Coronary artery (tissue), 2 donors: ENCODE data around the gene ZNF24.

Source experiments
- DNase-seq: peaks from one replicate; pipeline ENCODE4 v3.0.0-alpha.2; 2017; ENCODE audit warnings: low spot score
- H3K27ac ChIP-seq, 2 donors: fragments of 200-600 bp; sonication (generic); one replicate each; pipeline ENCODE4 v1.5.1; 2016 to 2019
- H3K4me3 ChIP-seq: fragments of 200-600 bp; sonication (generic); 2 replicates; pipeline ENCODE4 v1.5.1; 2016; ENCODE audit warnings: mild to moderate bottlenecking, moderate library complexity
- CTCF ChIP-seq: fragments of 200-600 bp; sonication (generic); IDR thresholded peaks from one replicate; pipeline ENCODE4 v1.5.1; 2019; ENCODE audit warnings: antibody characterized with exemption

Gene ZNF24

GRCh38 chr18:35386600-35387100, 42.4 kb upstream of the ZNF24 start:
- TF ChIP-seq CTCF = peak; percentile 82
- DNase-seq = no peak
- Histone ChIP-seq H3K27ac (no peak overlapping the region), H3K4me3 (no peak overlapping the region)

- TF ChIP-seq CTCF = no peak
- no peak overlapping the region for H3K4me3 ChIP-seq
- no peak for DNase-seq
- H3K27ac ChIP-seq = no peak overlapping the region
These were observed 38.9 kb upstream of the ZNF24 start for GRCh38 chr18:35383136-35383535.

- no peak overlapping the region for H3K27ac ChIP-seq
- H3K4me3 ChIP-seq = no peak overlapping the region
- no peak for DNase-seq
- no peak for TF ChIP-seq CTCF
These were observed 35.2 kb upstream of the ZNF24 start for GRCh38 chr18:35379421-35379820.

- DNase-seq = no peak
- H3K4me3 ChIP-seq = no peak overlapping the region
- TF ChIP-seq CTCF = no peak
- no peak overlapping the region for H3K27ac ChIP-seq
These were observed 34.3 kb upstream of the ZNF24 start for GRCh38 chr18:35378574-35378896.

- Histone ChIP-seq H3K27ac (no peak overlapping the region), H3K4me3 (peak overlapping the region; percentile 86)
- DNase-seq = no peak
- no peak for TF ChIP-seq CTCF
These were observed 33.8 kb upstream of the ZNF24 start for GRCh38 chr18:35377875-35378573.

- no peak for TF ChIP-seq CTCF
- DNase-seq = peak; percentile 91
- Histone ChIP-seq H3K27ac (peak within 1 kb of the TSS; percentile 8 to 74), H3K4me3 (peak within 1 kb of the TSS; percentile 86)
These were observed 32.8 kb upstream of the ZNF24 start, which contains the start of gene ZNF396 for GRCh38 chr18:35376742-35377695. TSS of gene ZNF396 (minus strand) at chr18:35377337. CDS start at chr18:35374292, 3,045 bp downstream.
